Measurements from ENCODE around the gene TEX53. TPM values are rescaled to one million over a fixed set of nuclear protein-coding genes. Genes with fewer than 3 reads are reported as not detected.

The TEX53 gene
- total RNA-seq, 1 experiment from 2014 or later, result not detected

GRCh38 chr9:114671605-114672004 is 14.0 kb upstream of the TEX53 start:
- Histone ChIP-seq H3K4me2 (ENCODE audit: low read length) (no peak overlapping the region), H2AFZ (ENCODE audit: low read depth, low read length, poor library complexity, severe bottlenecking) (no peak overlapping the region), H3K9me3 (ENCODE audit: control insufficient read depth in 1 of 2, insufficient read depth in 1 of 2, low read depth in 1 of 2, low read length in 2 of 2) (no peaks in the 10 kb centered on the region), H3K9me2 (ENCODE audit: insufficient read depth) (no peaks in the 10 kb centered on the region), H4K20me1 (ENCODE audit: insufficient read depth) (no peaks in the 10 kb centered on the region), H3K4me3 (replicated peaks in 1 of 2; ENCODE audit: low read depth in 1 of 2, low read length in 2 of 2) (no peak overlapping the region), H3K36me3 (ENCODE audit: control insufficient read depth in 1 of 2, insufficient read depth in 2 of 2, low read length in 2 of 2) (no peaks in the 10 kb centered on the region), H3K4me1 (ENCODE audit: control insufficient read depth in 1 of 2, insufficient read depth in 2 of 2, low read length in 2 of 2) (peaks cover 0 to 8% of the 10 kb centered on the region in 2 experiments; a peak in 1 of 4 replicates), H3K27ac (ENCODE audit: low read depth, low read length) (no peak overlapping the region), H3K27me3 (ENCODE audit: insufficient read depth, low read length) (no peaks in the 10 kb centered on the region), H3K79me2 (ENCODE audit: insufficient read depth, low read length) (no peaks in the 10 kb centered on the region), H3K9ac (ENCODE audit: low read length) (no peak overlapping the region)
- TF ChIP-seq RAD21 (IDR thresholded peaks at IDR 0.05; ENCODE audit: low read depth) (no peak), CTCF (IDR thresholded peaks at IDR 0.05 in 2 of 3, conservative IDR thresholded peaks at IDR 0.05 in 1 of 3; ENCODE audit: borderline replicate concordance in 1 of 3, insufficient read depth in 1 of 3, low read depth in 2 of 3, low read length in 2 of 3) (no peak), SIN3A (IDR thresholded peaks at IDR 0.05; ENCODE audit: low read depth) (no peak), REST (IDR thresholded peaks at IDR 0.05; ENCODE audit: low read depth) (no peak), POLR2A (IDR thresholded peaks at IDR 0.05; ENCODE audit: borderline replicate concordance, extremely low read depth, insufficient read depth, insufficient read length) (no peak), JUND (IDR thresholded peaks at IDR 0.05) (no peak), ZBTB33 (IDR thresholded peaks at IDR 0.05; ENCODE audit: extremely low read depth, insufficient replicate concordance, low read length) (no peak)
- ChIA-PET CTCF (interaction anchor here (1.1 kb wide), 1 partner anchor 10 kb away, joined by 3 read pairs; no protein-coding TSS in a partner anchor), POLR2A (no interaction called here), RAD21 (ENCODE audit: low non-redundant PET in 1 of 2, low total read pairs in 2 of 2, uncharacterized antibody in 2 of 2, unreplicated experiment in 2 of 2) (no interaction called here)
- intact Hi-C loops (cut with micrococcal nuclease), result no loop called here
- DNase-seq (ENCODE audit: low read depth, low spot score) (no peak), ATAC-seq (no peak)
- no TSS peak for BruUV-seq (replicated peaks)
